Osteoblast (primary cell): Measurements from ENCODE around the gene TM9SF3. TPM values are rescaled to one million over a fixed set of nuclear protein-coding genes. Genes with fewer than 3 reads are reported as not detected.

Experiments used
- DNase-seq: peaks from one replicate; pipeline ENCODE4 v3.0.0; 2011; ENCODE audit warnings: low spot score, mixed read lengths; ENCODE audit not compliant: insufficient read length; ENCODE audit errors: missing footprints
- H2AFZ ChIP-seq: 2 replicates; pipeline ENCODE4 v1.6.0; 2011; ENCODE audit warnings: mild to moderate bottlenecking, low read length
- H3K27ac ChIP-seq: 2 replicates; pipeline ENCODE4 v1.5.1; 2011; ENCODE audit warnings: mild to moderate bottlenecking, low read depth, low read length, moderate library complexity
- H3K27me3 ChIP-seq: 2 replicates; pipeline ENCODE4 v1.6.0; 2012; ENCODE audit warnings: mild to moderate bottlenecking, control low read depth, inconsistent platforms, low read length, moderate library complexity; ENCODE audit not compliant: insufficient read depth
- H3K36me3 ChIP-seq: 2 replicates; pipeline ENCODE4 v1.5.1; 2011; ENCODE audit warnings: mild to moderate bottlenecking, low read length, control low read depth, moderate library complexity; ENCODE audit not compliant: insufficient read depth
- H3K4me1 ChIP-seq: 2 replicates; pipeline ENCODE4 v1.5.1; 2011; ENCODE audit warnings: mild to moderate bottlenecking, low read length, control low read depth, moderate library complexity; ENCODE audit not compliant: insufficient read depth
- H3K4me2 ChIP-seq: 2 replicates; pipeline ENCODE4 v1.6.0; 2011; ENCODE audit warnings: mild to moderate bottlenecking, low read length; ENCODE audit not compliant: insufficient read depth
- H3K4me3 ChIP-seq: fragments of 200-600 bp; sonication (generic); 3 replicates; pipeline ENCODE4 v1.5.1; 2012; ENCODE audit warnings: mild to moderate bottlenecking, low read length, inconsistent platforms; ENCODE audit not compliant: insufficient read depth
- H3K79me2 ChIP-seq: 2 replicates; pipeline ENCODE4 v1.6.0; 2012; ENCODE audit warnings: mild to moderate bottlenecking, low read length, control low read depth, inconsistent platforms; ENCODE audit not compliant: insufficient read depth
- H3K9me3 ChIP-seq: 2 replicates; pipeline ENCODE4 v1.5.1; 2011; ENCODE audit warnings: low read depth, low read length, control low read depth
- H4K20me1 ChIP-seq: 2 replicates; pipeline ENCODE4 v1.6.0; 2012; ENCODE audit warnings: mild to moderate bottlenecking, low read length, control low read depth; ENCODE audit not compliant: insufficient read depth
- total RNA-seq: library from RNA; depleted of rRNA; stranded (reverse); fragments of >200 nt; gene quantifications from 2 replicates; pipeline ENCODE4 v1.2.3, GENCODE V29; 2012
- TF ChIP-seq, protein P1 (sequence below): IDR thresholded peaks from 2 replicates; pipeline ENCODE4 v1.5.1; 2011; ENCODE audit warnings: mild to moderate bottlenecking, low read depth, low read length, moderate library complexity; ENCODE audit errors: extremely low read depth

Gene TM9SF3
- total RNA-seq, 1 donor, result 124 TPM

- DNase-seq, result no peak
- no peaks in the 10 kb centered on the region for H3K36me3 ChIP-seq
- H3K4me1 ChIP-seq, result peaks cover 15% of the 10 kb centered on the region
- TF ChIP-seq, protein P1, sequence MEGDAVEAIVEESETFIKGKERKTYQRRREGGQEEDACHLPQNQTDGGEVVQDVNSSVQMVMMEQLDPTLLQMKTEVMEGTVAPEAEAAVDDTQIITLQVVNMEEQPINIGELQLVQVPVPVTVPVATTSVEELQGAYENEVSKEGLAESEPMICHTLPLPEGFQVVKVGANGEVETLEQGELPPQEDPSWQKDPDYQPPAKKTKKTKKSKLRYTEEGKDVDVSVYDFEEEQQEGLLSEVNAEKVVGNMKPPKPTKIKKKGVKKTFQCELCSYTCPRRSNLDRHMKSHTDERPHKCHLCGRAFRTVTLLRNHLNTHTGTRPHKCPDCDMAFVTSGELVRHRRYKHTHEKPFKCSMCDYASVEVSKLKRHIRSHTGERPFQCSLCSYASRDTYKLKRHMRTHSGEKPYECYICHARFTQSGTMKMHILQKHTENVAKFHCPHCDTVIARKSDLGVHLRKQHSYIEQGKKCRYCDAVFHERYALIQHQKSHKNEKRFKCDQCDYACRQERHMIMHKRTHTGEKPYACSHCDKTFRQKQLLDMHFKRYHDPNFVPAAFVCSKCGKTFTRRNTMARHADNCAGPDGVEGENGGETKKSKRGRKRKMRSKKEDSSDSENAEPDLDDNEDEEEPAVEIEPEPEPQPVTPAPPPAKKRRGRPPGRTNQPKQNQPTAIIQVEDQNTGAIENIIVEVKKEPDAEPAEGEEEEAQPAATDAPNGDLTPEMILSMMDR, result no peak
- no peak overlapping the region for H3K4me3 ChIP-seq
- no peak overlapping the region for H3K27ac ChIP-seq
- H3K9me3 ChIP-seq, result no peaks in the 10 kb centered on the region
- H3K79me2 ChIP-seq, result no peaks in the 10 kb centered on the region
- H2AFZ ChIP-seq, result no peak overlapping the region
- H4K20me1 ChIP-seq, result no peaks in the 10 kb centered on the region
- peaks cover 3% of the 10 kb centered on the region for H3K27me3 ChIP-seq
- H3K4me2 ChIP-seq, result no peak overlapping the region
Measured at GRCh38 chr10:96591946-96592345, 5.1 kb upstream of the TM9SF3 start.

GRCh38 chr10:96588616-96589419 lies 2.0 kb upstream of the TM9SF3 start:
- Histone ChIP-seq H3K36me3 (no peaks in the 10 kb centered on the region), H3K27ac (no peak overlapping the region), H3K79me2 (peaks cover 30% of the 10 kb centered on the region), H2AFZ (no peak overlapping the region), H3K9me3 (no peaks in the 10 kb centered on the region), H4K20me1 (peaks cover 26% of the 10 kb centered on the region), H3K4me1 (peaks cover 18% of the 10 kb centered on the region), H3K27me3 (no peaks in the 10 kb centered on the region), H3K4me3 (no peak overlapping the region), H3K4me2 (no peak overlapping the region)
- no peak for DNase-seq
- TF ChIP-seq, protein P1, result no peak

- peaks cover 18% of the 10 kb centered on the region for H3K4me1 ChIP-seq
- peak overlapping the region; percentile 97 for H3K4me2 ChIP-seq
- peak overlapping the region; percentile 94 for H3K4me3 ChIP-seq
- no peaks in the 10 kb centered on the region for H3K27me3 ChIP-seq
- H3K79me2 ChIP-seq, result peaks cover 37% of the 10 kb centered on the region
- no peaks in the 10 kb centered on the region for H3K36me3 ChIP-seq
- TF ChIP-seq, protein P1, result no peak
- peaks cover 33% of the 10 kb centered on the region for H4K20me1 ChIP-seq
- DNase-seq, result no peak
- H3K27ac ChIP-seq, result peak overlapping the region; percentile 96
- H3K9me3 ChIP-seq, result no peaks in the 10 kb centered on the region
- H2AFZ ChIP-seq, result peak overlapping the region; percentile 91
Measured at GRCh38 chr10:96588060-96588554, 1.3 kb upstream of the TM9SF3 start.

DNA sequence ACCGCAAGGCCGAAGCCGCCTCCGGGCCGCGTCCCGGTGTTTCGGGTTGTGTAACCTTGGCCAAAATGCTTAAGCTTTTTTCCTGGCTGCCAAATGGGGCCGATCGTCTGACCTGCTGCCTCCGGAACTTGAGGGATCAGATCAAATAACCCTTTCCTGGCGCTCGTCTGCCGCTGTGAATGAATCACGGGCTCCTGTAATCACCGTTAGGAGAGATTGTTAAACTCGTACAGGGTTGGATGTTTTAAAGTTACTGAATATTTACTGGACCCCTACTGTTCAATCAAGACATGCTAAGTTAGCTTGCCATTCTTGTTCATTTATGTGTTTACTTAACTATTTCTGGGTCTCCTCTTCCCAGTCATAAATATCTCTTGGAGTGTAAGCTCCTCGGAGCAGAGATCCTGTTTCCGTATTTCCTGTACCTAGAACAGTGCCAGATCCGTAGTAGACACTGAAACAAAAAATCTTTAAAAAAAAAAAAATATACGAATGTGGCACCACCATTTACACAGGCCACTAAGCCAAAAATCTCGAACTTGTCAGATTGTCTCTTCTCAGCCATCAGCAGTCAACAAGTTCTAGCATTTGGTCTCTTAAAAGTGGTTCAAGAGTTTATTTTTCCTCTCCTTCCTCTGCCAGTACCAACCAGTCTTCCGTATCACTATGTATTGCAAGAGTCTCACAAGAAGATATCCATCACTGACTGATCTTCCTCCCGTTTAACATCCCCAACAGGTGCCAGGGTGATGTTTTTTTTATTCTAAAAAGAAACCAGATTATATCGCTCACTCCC lies 650 bp upstream of the TM9SF3 start:
- Histone ChIP-seq H4K20me1 (peaks cover 35% of the 10 kb centered on the region), H3K79me2 (peaks cover 43% of the 10 kb centered on the region), H3K27ac (peak overlapping the region; percentile 96), H3K9me3 (no peaks in the 10 kb centered on the region), H3K36me3 (no peaks in the 10 kb centered on the region), H3K4me2 (peak overlapping the region; percentile 97), H3K4me1 (peaks cover 18% of the 10 kb centered on the region), H2AFZ (peak overlapping the region; percentile 91), H3K27me3 (no peaks in the 10 kb centered on the region), H3K4me3 (peak overlapping the region; percentile 94)
- TF ChIP-seq, protein P1, result no peak
- peak; percentile 78 for DNase-seq
